Endodermal cell (in vitro differentiated cells): ENCODE data around the gene PATE2. TPM values are rescaled to one million over a fixed set of nuclear protein-coding genes. Genes with fewer than 3 reads are reported as not detected.
A peak's percentile ranks its signal among the peaks of the same experiment; 100 is the strongest.

Source experiments
- DNase-seq: peaks from one replicate; pipeline ENCODE4 v3.0.0-alpha.2; 2017
- H3K27ac ChIP-seq: 2 replicates; pipeline ENCODE4 v1.5.1; 2013; ENCODE audit warnings: mild to moderate bottlenecking, low read depth, low read length, moderate library complexity
- H3K27me3 ChIP-seq: 2 replicates; pipeline ENCODE4 v1.6.1; 2013; ENCODE audit warnings: mild to moderate bottlenecking, low read length, moderate library complexity; ENCODE audit not compliant: insufficient read depth, control insufficient read depth, poor library complexity, severe bottlenecking
- H3K36me3 ChIP-seq: 2 replicates; pipeline ENCODE4 v1.7.0; 2013; ENCODE audit warnings: mild to moderate bottlenecking, low read length, moderate library complexity; ENCODE audit not compliant: control insufficient read depth, insufficient read depth
- H3K4me1 ChIP-seq: one replicate; pipeline ENCODE4 v1.7.0; 2013; ENCODE audit warnings: low read length; ENCODE audit not compliant: control insufficient read depth, insufficient read depth
- H3K4me3 ChIP-seq: 2 replicates; pipeline ENCODE4 v1.5.1; 2013; ENCODE audit warnings: mild to moderate bottlenecking, low read length, moderate library complexity
- H3K9ac ChIP-seq: 2 replicates; pipeline ENCODE4 v1.6.1; 2013; ENCODE audit warnings: mild to moderate bottlenecking, low read length, moderate library complexity; ENCODE audit not compliant: poor library complexity, severe bottlenecking; ENCODE audit errors: extremely low read depth
- H3K9me3 ChIP-seq: 2 replicates; pipeline ENCODE4 v1.6.1; 2013; ENCODE audit warnings: mild to moderate bottlenecking, low read length, moderate library complexity; ENCODE audit not compliant: control insufficient read depth
- H3K27ac Mint-ChIP-seq: 2 replicates; pipeline ENCODE4 v1.8.0; 2020; ENCODE audit warnings: mixed read lengths
- H3K27me3 Mint-ChIP-seq: 2 replicates; pipeline ENCODE4 v1.8.0; 2021; ENCODE audit warnings: mild to moderate bottlenecking, mixed read lengths; ENCODE audit not compliant: insufficient read depth
- H3K36me3 Mint-ChIP-seq: 2 replicates; pipeline ENCODE4 v1.8.0; 2020; ENCODE audit warnings: low read depth, mixed read lengths
- H3K4me1 Mint-ChIP-seq: 2 replicates; pipeline ENCODE4 v1.8.0; 2020; ENCODE audit warnings: mixed read lengths
- H3K4me3 Mint-ChIP-seq: 2 replicates; pipeline ENCODE4 v1.8.0; 2020; ENCODE audit warnings: mild to moderate bottlenecking, moderate library complexity, mixed read lengths
- H3K9me3 Mint-ChIP-seq: 2 replicates; pipeline ENCODE4 v1.8.0; 2020; ENCODE audit warnings: mild to moderate bottlenecking, mixed read lengths
- CTCF ChIP-seq: fragments of 200-600 bp; sonication (generic); conservative IDR thresholded peaks from 2 replicates; pipeline ENCODE4 v1.5.0; 2021; ENCODE audit warnings: antibody characterized with exemption, mild to moderate bottlenecking
- WGBS, 2 experiments: methylation state at CpG; one replicate each; pipeline versions ENCODE4 v1.1.5 to v1.1.7; 2013; ENCODE audit warnings: missing lambda C conversion rate in 2 of 2, mixed read lengths in 1 of 2; ENCODE audit not compliant: insufficient coverage in 1 of 2, insufficient read length in 1 of 2; 5-methylcytosine and 5-hydroxymethylcytosine counted together
- total RNA-seq, 2 donors: library from RNA; stranded (reverse); fragmentation: NEBNext Ultra II Directional in 1 of 2; extraction: Animal tissue kit (Norgen Biotek cat#: 25700) in 1 of 2; gene quantifications; 2 replicates in 1 of 2; 3 replicates in 1 of 2; pipeline ENCODE4 v1.2.1, GENCODE V29; 2021

The PATE2 gene
- total RNA-seq, 2 donors from 2014 or later: 0.79 TPM; not detected in 1

DNA sequence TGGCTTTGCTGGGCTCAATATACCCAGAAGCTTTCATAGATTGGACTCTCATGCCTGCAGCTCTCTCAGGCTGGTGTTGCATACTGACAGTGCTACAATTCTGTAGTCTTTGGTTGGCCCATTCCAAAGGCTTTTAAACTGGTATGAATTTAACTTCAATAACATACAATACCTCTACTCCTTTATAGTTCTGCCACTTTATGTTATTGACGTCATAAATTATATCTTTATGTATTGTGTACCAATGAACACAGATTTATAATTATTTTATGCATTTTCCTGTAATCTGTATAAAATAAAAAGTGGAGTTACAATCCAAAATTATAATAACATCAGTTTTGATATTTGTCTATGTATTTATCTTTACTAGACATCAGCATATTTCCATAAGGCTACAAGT is 16.2 kb downstream of the PATE2 start:
- no peaks in the 10 kb centered on the region for H3K9me3 ChIP-seq
- no peak for TF ChIP-seq CTCF
- H3K36me3 Mint-ChIP-seq: no peaks in the 10 kb centered on the region

GRCh38 chr11:125756050-125756449 is 22.6 kb downstream of the PATE2 start:
- H3K9me3 ChIP-seq: no peaks in the 10 kb centered on the region
- no peak overlapping the region for H3K27ac ChIP-seq
- 91 to 95% methylated on average over 7 of the region's 7 CpGs for WGBS, 2 experiments
- H3K4me3 ChIP-seq: no peak overlapping the region
- H3K9me3 Mint-ChIP-seq: peaks cover 15% of the 10 kb centered on the region
- no peak overlapping the region for H3K9ac ChIP-seq
- no peaks in the 10 kb centered on the region for H3K4me1 Mint-ChIP-seq
- H3K4me3 Mint-ChIP-seq: no peak overlapping the region
- H3K27me3 ChIP-seq: peaks cover 12% of the 10 kb centered on the region
- peaks cover 37% of the 10 kb centered on the region for H3K27me3 Mint-ChIP-seq
- no peak overlapping the region for H3K27ac Mint-ChIP-seq
- DNase-seq: no peak
- H3K36me3 Mint-ChIP-seq: no peaks in the 10 kb centered on the region
- no peaks in the 10 kb centered on the region for H3K36me3 ChIP-seq
- no peaks in the 10 kb centered on the region for H3K4me1 ChIP-seq
- TF ChIP-seq CTCF: no peak

More for the DNA sequence above, 16.2 kb downstream of the PATE2 start:
- Histone ChIP-seq H3K27me3 (no peaks in the 10 kb centered on the region), H3K36me3 (no peaks in the 10 kb centered on the region), H3K4me3 (no peak overlapping the region), H3K27ac (no peak overlapping the region), H3K9ac (no peak overlapping the region), H3K4me1 (peaks cover 7% of the 10 kb centered on the region)
- WGBS, 2 experiments: no CpG with 5 or more reads among the region's 1 CpG
- H3K4me3 Mint-ChIP-seq: no peak overlapping the region
- DNase-seq: no peak
- no peak overlapping the region for H3K27ac Mint-ChIP-seq
- H3K9me3 Mint-ChIP-seq: peaks cover 15% of the 10 kb centered on the region
- peaks cover 27% of the 10 kb centered on the region for H3K27me3 Mint-ChIP-seq
- H3K4me1 Mint-ChIP-seq: peaks cover 13% of the 10 kb centered on the region

DNA sequence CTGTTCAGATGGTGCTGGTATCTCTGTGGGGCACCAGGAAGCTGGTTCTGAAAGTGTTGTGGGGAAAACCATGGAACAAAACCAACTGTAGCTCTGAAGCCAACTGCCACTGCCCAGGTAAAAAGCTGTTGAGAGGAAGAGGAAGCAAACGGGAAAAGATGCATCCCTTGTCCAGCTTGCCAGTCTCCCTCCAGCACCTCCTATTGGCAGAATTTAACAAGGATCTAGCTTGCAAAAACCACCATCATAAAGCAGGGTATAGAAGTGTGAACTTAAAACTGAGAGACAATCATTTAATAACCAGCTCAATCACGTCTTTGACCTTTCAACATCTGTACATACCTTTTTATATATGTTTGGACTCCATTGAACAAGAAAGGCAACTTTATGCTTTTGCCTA is 28.0 kb downstream of the PATE2 start:
- no peaks in the 10 kb centered on the region for H3K4me1 Mint-ChIP-seq
- peaks cover 52% of the 10 kb centered on the region for H3K27me3 ChIP-seq
- no peaks in the 10 kb centered on the region for H3K36me3 ChIP-seq
- H3K9ac ChIP-seq: no peak overlapping the region
- H3K27ac ChIP-seq: no peak overlapping the region
- H3K27ac Mint-ChIP-seq: no peak overlapping the region
- no peak overlapping the region for H3K4me3 ChIP-seq
- no peak overlapping the region for H3K4me3 Mint-ChIP-seq
- H3K4me1 ChIP-seq: no peaks in the 10 kb centered on the region
- H3K36me3 Mint-ChIP-seq: no peaks in the 10 kb centered on the region
- DNase-seq: no peak
- WGBS, 2 experiments: 65 to 75% methylated on average over 2 of the region's 2 CpGs
- H3K27me3 Mint-ChIP-seq: peaks cover 14% of the 10 kb centered on the region
- H3K9me3 ChIP-seq: no peaks in the 10 kb centered on the region
- TF ChIP-seq CTCF: peak; percentile 57
- no peaks in the 10 kb centered on the region for H3K9me3 Mint-ChIP-seq
